CD4-positive, alpha-beta T cell (primary cell): Measurements from ENCODE around the gene RAD51B. TPM values are rescaled to one million over a fixed set of nuclear protein-coding genes. Genes with fewer than 3 reads are reported as not detected.

Source experiments
- ATAC-seq: fragments of 200-7000 bp; cut with Tn5 transposase; one replicate; pipeline ENCODE4 v1.10.0; 2022; ENCODE audit warnings: mild to moderate bottlenecking; ENCODE audit not compliant: poor library complexity
- CTCF ChIA-PET: fragments of 350-600 bp; sonication (Branson Sonifier 250); formaldehyde crosslinking; loops from one replicate; lab custom pipeline; 2021; ENCODE audit warnings: antibody characterized with exemption, inconsistent platforms; lab: Charles Lee
- POLR2A ChIA-PET: fragments of 350-600 bp; sonication (Branson Sonifier 250); formaldehyde crosslinking; loops from one replicate; lab custom pipeline; 2021; ENCODE audit warnings: antibody characterized with exemption, inconsistent platforms; lab: Charles Lee
- DNase-seq, 14 experiments: peaks; one replicate each; pipeline ENCODE4 v3.0.0-alpha.2; 2013 to 2020; ENCODE audit warnings: mixed read lengths in 2 of 14
- H3K27ac ChIP-seq, 2 donors: one replicate each; pipeline versions ENCODE4 v1.5.1 to v1.7.0; 2013; ENCODE audit warnings: low read length in 2 of 2, low read depth in 1 of 2, mild to moderate bottlenecking in 1 of 2
- H3K27me3 ChIP-seq, 2 experiments: 1 replicate in 1 of 2; 2 replicates in 1 of 2; pipeline versions ENCODE4 v1.6.1 to v1.7.0; 2013; ENCODE audit warnings: low read length in 2 of 2, control low read depth in 1 of 2, mild to moderate bottlenecking in 1 of 2, moderate library complexity in 1 of 2; ENCODE audit not compliant: insufficient read depth in 2 of 2, control insufficient read depth in 1 of 2
- H3K36me3 ChIP-seq: one replicate; pipeline ENCODE4 v1.6.1; 2013; ENCODE audit warnings: low read length, control low read depth; ENCODE audit not compliant: insufficient read depth
- H3K4me1 ChIP-seq: one replicate; pipeline ENCODE4 v1.6.1; 2013; ENCODE audit warnings: low read length, control low read depth; ENCODE audit not compliant: insufficient read depth
- H3K4me3 ChIP-seq: one replicate; pipeline ENCODE4 v1.5.1; 2013; ENCODE audit warnings: mild to moderate bottlenecking, low read length, moderate library complexity
- H3K9me3 ChIP-seq, 2 experiments: 1 replicate in 1 of 2; 2 replicates in 1 of 2; pipeline versions ENCODE4 v1.6.1 to v1.7.0; 2013; ENCODE audit warnings: low read length in 2 of 2, mild to moderate bottlenecking in 2 of 2, control low read depth in 1 of 2, moderate library complexity in 1 of 2; ENCODE audit not compliant: control insufficient read depth in 1 of 2, insufficient read depth in 1 of 2
- H3K27ac Mint-ChIP-seq: one replicate; pipeline ENCODE4 v1.8.0; 2020; ENCODE audit warnings: mixed read lengths
- H3K27me3 Mint-ChIP-seq: one replicate; pipeline ENCODE4 v1.8.0; 2021; ENCODE audit warnings: mixed read lengths
- H3K36me3 Mint-ChIP-seq: one replicate; pipeline ENCODE4 v1.8.0; 2021; ENCODE audit warnings: low read depth, mixed read lengths
- H3K4me1 Mint-ChIP-seq: one replicate; pipeline ENCODE4 v1.8.0; 2021; ENCODE audit warnings: low read depth, mixed read lengths
- H3K4me3 Mint-ChIP-seq: one replicate; pipeline ENCODE4 v1.8.0; 2020; ENCODE audit warnings: mild to moderate bottlenecking, mixed read lengths
- H3K9me3 Mint-ChIP-seq: one replicate; pipeline ENCODE4 v1.8.0; 2020; ENCODE audit warnings: mixed read lengths
- intact Hi-C, 2 experiments: fragments of 100-400 bp; cut with DNase I in 1 of 2; cut with micrococcal nuclease in 1 of 2; formaldehyde crosslinking; loops; one replicate each; pipeline versions ENCODE4 v1.15.1 to v1.9.0; 2023 to 2025; cut with DNase I, micrococcal nuclease
- total RNA-seq, 174 experiments: library from RNA in 2 of 174; stranded (reverse) in 2 of 174; gene quantifications; one replicate each; pipeline ENCODE4 v1.2.3 and lab custom pipeline; 2021 to 2026
- TF ChIP-seq, protein P1 (sequence below): fragments of 200-600 bp; IDR thresholded peaks from one replicate; pipeline ENCODE4 v1.8.0; 2022; ENCODE audit warnings: antibody characterized with exemption, mild to moderate bottlenecking

RAD51B gene
- total RNA-seq, 2 experiments from 2014 or later, result 18.4 to 20.0 TPM

DNA sequence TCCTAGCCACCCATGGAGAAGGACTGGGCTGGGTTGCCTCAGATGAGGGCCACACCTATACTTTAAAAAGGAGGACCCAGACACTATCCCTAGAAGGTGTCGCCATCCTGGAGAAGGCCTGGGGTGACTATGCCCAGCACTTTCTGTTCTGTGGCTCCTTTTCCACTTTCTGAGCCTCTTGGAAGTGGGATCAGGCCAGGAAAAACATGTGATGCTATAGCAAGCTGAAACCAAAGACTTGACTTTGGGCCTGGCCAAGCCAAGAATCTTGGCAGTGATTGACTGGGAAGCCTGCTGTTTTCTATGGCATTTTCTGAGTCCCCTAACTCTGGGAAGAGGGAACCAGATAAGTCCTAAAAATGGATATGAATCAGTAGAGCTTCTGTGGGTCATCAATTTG is 641.0 kb downstream of the RAD51B start:
- H3K4me1 Mint-ChIP-seq, result no peaks in the 10 kb centered on the region
- no peak overlapping the region for H3K4me3 Mint-ChIP-seq
- Histone ChIP-seq H3K9me3 (peaks cover 0 to under 1% of the 10 kb centered on the region in 2 experiments), H3K36me3 (no peaks in the 10 kb centered on the region), H3K4me1 (no peaks in the 10 kb centered on the region), H3K27ac (no peak overlapping the region), H3K27me3 (no peaks in the 10 kb centered on the region), H3K4me3 (no peak overlapping the region)
- no peak overlapping the region for H3K27ac Mint-ChIP-seq
- TF ChIP-seq, protein P1, sequence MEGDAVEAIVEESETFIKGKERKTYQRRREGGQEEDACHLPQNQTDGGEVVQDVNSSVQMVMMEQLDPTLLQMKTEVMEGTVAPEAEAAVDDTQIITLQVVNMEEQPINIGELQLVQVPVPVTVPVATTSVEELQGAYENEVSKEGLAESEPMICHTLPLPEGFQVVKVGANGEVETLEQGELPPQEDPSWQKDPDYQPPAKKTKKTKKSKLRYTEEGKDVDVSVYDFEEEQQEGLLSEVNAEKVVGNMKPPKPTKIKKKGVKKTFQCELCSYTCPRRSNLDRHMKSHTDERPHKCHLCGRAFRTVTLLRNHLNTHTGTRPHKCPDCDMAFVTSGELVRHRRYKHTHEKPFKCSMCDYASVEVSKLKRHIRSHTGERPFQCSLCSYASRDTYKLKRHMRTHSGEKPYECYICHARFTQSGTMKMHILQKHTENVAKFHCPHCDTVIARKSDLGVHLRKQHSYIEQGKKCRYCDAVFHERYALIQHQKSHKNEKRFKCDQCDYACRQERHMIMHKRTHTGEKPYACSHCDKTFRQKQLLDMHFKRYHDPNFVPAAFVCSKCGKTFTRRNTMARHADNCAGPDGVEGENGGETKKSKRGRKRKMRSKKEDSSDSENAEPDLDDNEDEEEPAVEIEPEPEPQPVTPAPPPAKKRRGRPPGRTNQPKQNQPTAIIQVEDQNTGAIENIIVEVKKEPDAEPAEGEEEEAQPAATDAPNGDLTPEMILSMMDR, result no peak
- POLR2A ChIA-PET, result no interaction called here
- peaks cover 2% of the 10 kb centered on the region for H3K9me3 Mint-ChIP-seq
- intact Hi-C loops, result no loop called here
- no peaks in the 10 kb centered on the region for H3K27me3 Mint-ChIP-seq
- no peak for ATAC-seq
- no peak for DNase-seq
- no peaks in the 10 kb centered on the region for H3K36me3 Mint-ChIP-seq
- CTCF ChIA-PET, result no interaction called here

DNA sequence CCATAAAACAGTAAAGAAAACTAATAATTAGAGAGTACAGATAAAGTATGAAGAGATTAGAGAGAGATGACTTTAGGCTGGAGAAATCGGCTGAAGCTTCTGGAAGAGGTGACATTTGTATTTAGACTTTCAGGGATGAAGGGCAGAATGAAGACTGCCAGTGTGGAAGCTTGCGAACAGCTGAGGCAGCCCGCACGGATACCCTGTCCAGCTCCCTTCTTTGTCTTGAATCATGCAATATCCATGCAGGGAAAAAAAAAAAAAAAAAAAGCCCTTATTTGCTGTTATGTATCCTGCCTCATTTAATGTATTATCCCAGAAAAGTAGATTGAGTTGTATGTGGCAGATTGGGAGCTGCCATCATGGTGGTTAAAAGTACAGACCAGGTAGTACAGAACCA is 641.5 kb downstream of the RAD51B start:
- CTCF ChIA-PET, result no interaction called here
- DNase-seq (no peak), ATAC-seq (no peak)
- H3K9me3 Mint-ChIP-seq, result no peaks in the 10 kb centered on the region
- intact Hi-C loops, result no loop called here
- Histone ChIP-seq H3K9me3 (no peaks in the 10 kb centered on the region), H3K27ac (no peak overlapping the region), H3K4me3 (no peak overlapping the region), H3K4me1 (no peaks in the 10 kb centered on the region), H3K27me3 (no peaks in the 10 kb centered on the region), H3K36me3 (no peaks in the 10 kb centered on the region)
- H3K4me1 Mint-ChIP-seq, result no peaks in the 10 kb centered on the region
- POLR2A ChIA-PET, result no interaction called here
- TF ChIP-seq, protein P1, result no peak
- H3K36me3 Mint-ChIP-seq, result no peaks in the 10 kb centered on the region
- H3K4me3 Mint-ChIP-seq, result no peak overlapping the region
- H3K27ac Mint-ChIP-seq, result no peak overlapping the region
- no peaks in the 10 kb centered on the region for H3K27me3 Mint-ChIP-seq

DNA sequence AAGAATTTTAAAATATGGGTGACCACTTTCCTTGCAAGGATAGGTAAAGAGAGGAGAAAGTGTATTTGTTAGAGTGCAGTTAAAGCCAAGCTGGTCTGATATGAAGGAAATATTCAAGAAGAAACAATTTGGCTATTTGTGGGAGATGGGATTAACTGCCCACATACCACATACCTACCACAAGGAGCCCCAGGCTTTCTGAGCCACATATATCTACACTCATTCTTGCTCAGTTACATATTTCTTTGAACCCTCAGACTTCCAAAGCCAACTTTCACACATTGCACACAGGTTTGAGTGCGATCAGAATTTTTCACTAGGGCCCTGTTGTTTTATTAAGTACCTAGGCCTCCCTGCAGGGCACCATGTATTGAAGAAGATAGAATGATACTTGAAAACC is 643.1 kb downstream of the RAD51B start:
- H3K4me1 Mint-ChIP-seq, result no peaks in the 10 kb centered on the region
- Histone ChIP-seq H3K36me3 (no peaks in the 10 kb centered on the region), H3K4me1 (no peaks in the 10 kb centered on the region), H3K27me3 (no peaks in the 10 kb centered on the region), H3K9me3 (no peaks in the 10 kb centered on the region), H3K4me3 (no peak overlapping the region), H3K27ac (no peak overlapping the region)
- no peaks in the 10 kb centered on the region for H3K27me3 Mint-ChIP-seq
- DNase-seq (no peak), ATAC-seq (no peak)
- no peak overlapping the region for H3K4me3 Mint-ChIP-seq
- no peaks in the 10 kb centered on the region for H3K9me3 Mint-ChIP-seq
- TF ChIP-seq, protein P1, result no peak
- intact Hi-C loops, result no loop called here
- CTCF ChIA-PET, result no interaction called here
- POLR2A ChIA-PET, result no interaction called here
- H3K27ac Mint-ChIP-seq, result no peak overlapping the region
- H3K36me3 Mint-ChIP-seq, result no peaks in the 10 kb centered on the region
